Measurements from ENCODE around the gene GLI3. TPM values are rescaled to one million over a fixed set of nuclear protein-coding genes. Genes with fewer than 3 reads are reported as not detected.

GLI3 gene
- total RNA-seq, 1 donor from 2014 or later: 32.0 TPM

GRCh38 chr7:41924796-41925195 is 312.2 kb downstream of the GLI3 start:
- no peak overlapping the region for H3K4me3 Mint-ChIP-seq

GRCh38 chr7:41922373-41922772 is 314.6 kb downstream of the GLI3 start:
- no peaks in the 10 kb centered on the region for H3K36me3 Mint-ChIP-seq
- Histone ChIP-seq H3K79me2 (ENCODE audit: low read depth) (no peaks in the 10 kb centered on the region), H3K9me3 (ENCODE audit: low read depth) (no peaks in the 10 kb centered on the region), H3K9ac (no peak overlapping the region), H3K27me3 (no peaks in the 10 kb centered on the region), H3F3A (ENCODE audit: low read depth) (no peaks in the 10 kb centered on the region), H3K4me2 (no peak overlapping the region), H3K27ac (no peak overlapping the region), H3K36me3 (no peaks in the 10 kb centered on the region), H3K4me1 (no peaks in the 10 kb centered on the region), H2AFZ (replicated peaks) (no peak overlapping the region), H3K4me3 (no peak overlapping the region), H4K20me1 (ENCODE audit: low read depth) (no peaks in the 10 kb centered on the region)
- peaks cover 3% of the 10 kb centered on the region for H3K4me1 Mint-ChIP-seq
- H3K9me3 Mint-ChIP-seq: no peaks in the 10 kb centered on the region
- no peak overlapping the region for H3K27ac Mint-ChIP-seq
- TF ChIP-seq EZH2 (IDR thresholded peaks at IDR 0.05): no peak
- TF ChIP-seq EZH2phosphoT487 (IDR thresholded peaks at IDR 0.05): no peak
- no peak for TF ChIP-seq CTCF (IDR thresholded peaks at IDR 0.05)
- H3K27me3 Mint-ChIP-seq (ENCODE audit: insufficient read depth, low read depth): peaks cover 2% of the 10 kb centered on the region
- DNase-seq (ENCODE audit: low spot score): no peak
- no peak overlapping the region for H3K4me3 Mint-ChIP-seq

More at GRCh38 chr7:41924796-41925195, 312.2 kb downstream of the GLI3 start:
- no peaks in the 10 kb centered on the region for H3K9me3 ChIP-seq (ENCODE audit: low read depth)
- Mint-ChIP-seq H3K27ac (no peak overlapping the region), H3K9me3 (no peaks in the 10 kb centered on the region), H3K36me3 (no peaks in the 10 kb centered on the region), H3K27me3 (ENCODE audit: insufficient read depth, low read depth) (peaks cover 5% of the 10 kb centered on the region), H3K4me1 (peaks cover 6% of the 10 kb centered on the region)
- no peaks in the 10 kb centered on the region for H4K20me1 ChIP-seq (ENCODE audit: low read depth)
- H3K4me3 ChIP-seq: no peak overlapping the region
- H2AFZ ChIP-seq (replicated peaks): no peak overlapping the region
- H3K79me2 ChIP-seq (ENCODE audit: low read depth): no peaks in the 10 kb centered on the region
- H3F3A ChIP-seq (ENCODE audit: low read depth): no peaks in the 10 kb centered on the region
- no peaks in the 10 kb centered on the region for H3K27me3 ChIP-seq
- no peak for TF ChIP-seq EZH2 (IDR thresholded peaks at IDR 0.05)
- no peak for TF ChIP-seq CTCF (IDR thresholded peaks at IDR 0.05)
- no peak for TF ChIP-seq EZH2phosphoT487 (IDR thresholded peaks at IDR 0.05)
- H3K4me2 ChIP-seq: no peak overlapping the region
- H3K27ac ChIP-seq: no peak overlapping the region
- H3K4me1 ChIP-seq: no peaks in the 10 kb centered on the region
- no peak overlapping the region for H3K9ac ChIP-seq
- no peaks in the 10 kb centered on the region for H3K36me3 ChIP-seq
- DNase-seq (ENCODE audit: low spot score): no peak

- no peak overlapping the region for H3K9ac ChIP-seq
- H3K79me2 ChIP-seq (ENCODE audit: low read depth): no peaks in the 10 kb centered on the region
- H3K9me3 ChIP-seq (ENCODE audit: low read depth): no peaks in the 10 kb centered on the region
- no peaks in the 10 kb centered on the region for H3K4me1 ChIP-seq
- H2AFZ ChIP-seq (replicated peaks): no peak overlapping the region
- H3K4me2 ChIP-seq: no peak overlapping the region
- Mint-ChIP-seq H3K36me3 (no peaks in the 10 kb centered on the region), H3K27me3 (ENCODE audit: insufficient read depth, low read depth) (peaks cover 2% of the 10 kb centered on the region), H3K9me3 (no peaks in the 10 kb centered on the region), H3K4me3 (no peak overlapping the region), H3K27ac (no peak overlapping the region), H3K4me1 (peaks cover 3% of the 10 kb centered on the region)
- H4K20me1 ChIP-seq (ENCODE audit: low read depth): no peaks in the 10 kb centered on the region
- H3F3A ChIP-seq (ENCODE audit: low read depth): no peaks in the 10 kb centered on the region
- H3K36me3 ChIP-seq: no peaks in the 10 kb centered on the region
- DNase-seq (ENCODE audit: low spot score): no peak
- H3K27me3 ChIP-seq: no peaks in the 10 kb centered on the region
- no peak overlapping the region for H3K27ac ChIP-seq
- no peak for TF ChIP-seq EZH2phosphoT487 (IDR thresholded peaks at IDR 0.05)
- TF ChIP-seq EZH2 (IDR thresholded peaks at IDR 0.05): no peak
- no peak for TF ChIP-seq CTCF (IDR thresholded peaks at IDR 0.05)
- no peak overlapping the region for H3K4me3 ChIP-seq
Measured at GRCh38 chr7:41921453-41921981, 315.5 kb downstream of the GLI3 start.

Data from neural progenitor cell (in vitro differentiated cells).